Esophagus squamous epithelium (tissue), 5 donors: ENCODE results near the gene STK25. TPM values are rescaled to one million over a fixed set of nuclear protein-coding genes. Genes with fewer than 3 reads are reported as not detected.

Experiments
- DNase-seq: peaks from one replicate; lab custom pipeline; 2025; lab: John Stamatoyannopoulos, UW
- H3K27ac ChIP-seq, 4 donors: fragments of 200-600 bp; sonication (generic); one replicate each; pipeline ENCODE4 v1.5.1; 2016 to 2019; ENCODE audit warnings: mild to moderate bottlenecking in 1 of 4
- H3K27me3 ChIP-seq, 4 donors: fragments of 200-600 bp; sonication (generic); 1 replicate in 3 of 4; 2 replicates in 1 of 4; pipeline versions ENCODE4 v1.5.1 to v1.6.0; 2017 to 2021; ENCODE audit warnings: antibody characterized with exemption in 1 of 4
- H3K36me3 ChIP-seq, 3 donors: fragments of 200-600 bp; sonication (generic); one replicate each; pipeline ENCODE4 v1.5.1; 2016 to 2019
- H3K4me1 ChIP-seq, 3 donors: fragments of 200-600 bp; sonication (generic); one replicate each; pipeline ENCODE4 v1.5.1; 2017 to 2019
- H3K4me3 ChIP-seq, 4 donors: fragments of 200-600 bp; sonication (generic); 1 replicate in 3 of 4; 2 replicates in 1 of 4; pipeline ENCODE4 v1.5.1; 2016 to 2019; ENCODE audit warnings: mild to moderate bottlenecking in 2 of 4, moderate library complexity in 1 of 4
- H3K9me3 ChIP-seq, 3 donors: fragments of 200-600 bp; sonication (generic); one replicate each; pipeline ENCODE4 v1.5.1; 2016 to 2019
- CTCF ChIP-seq, 6 experiments: fragments of 450-650 bp in 4 of 6; fragments of 200-600 bp in 2 of 6; sonication (generic) in 2 of 6; IDR thresholded peaks; one replicate each; pipeline ENCODE4 v1.5.1; 2016 to 2019; ENCODE audit warnings: antibody characterized with exemption in 6 of 6, mild to moderate bottlenecking in 4 of 6, moderate library complexity in 4 of 6
- POLR2A ChIP-seq, 4 donors: fragments of 450-650 bp; IDR thresholded peaks; one replicate each; pipeline ENCODE4 v1.6.1; 2017; ENCODE audit warnings: antibody characterized with exemption in 4 of 4, mild to moderate bottlenecking in 4 of 4, moderate library complexity in 3 of 4
- WGBS, 2 donors: methylation state at CpG; one replicate each; pipeline ENCODE4 v1.1.5; 2018; 5-methylcytosine and 5-hydroxymethylcytosine counted together
- intact Hi-C: fragments of 100-400 bp; cut with DNase I; formaldehyde crosslinking; loops from one replicate; pipeline ENCODE4 v1.15.0; 2022
- total RNA-seq, 4 donors: library from RNA; depleted of rRNA; stranded (reverse); fragments of >200 nt; gene quantifications; one replicate each; pipeline ENCODE4 v1.1.0, GENCODE V29; 2016
- donor health status: DM: yes; HTN: yes; CAD: no.

The STK25 gene
- total RNA-seq, 4 donors from 2014 or later, result 137 to 156 (median 140) TPM

- TF ChIP-seq CTCF (IDR thresholded peaks at IDR 0.05), result no peak
- no peak for TF ChIP-seq POLR2A (IDR thresholded peaks at IDR 0.05)
- peaks cover 27 to 97% (median 33%) of the 10 kb centered on the region in 3 donors for H3K36me3 ChIP-seq
- no peak overlapping the region for H3K27ac ChIP-seq
- DNase-seq, result no peak
- no peaks in the 10 kb centered on the region for H3K27me3 ChIP-seq
- peaks cover 0 to 4% (median 0%) of the 10 kb centered on the region in 3 donors for H3K4me1 ChIP-seq
- no peak overlapping the region for H3K4me3 ChIP-seq
- 93 to 100% methylated on average over 2 to 11 of the region's 36 CpGs for WGBS, 2 donors
- intact Hi-C loops, result no loop called here
- H3K9me3 ChIP-seq, result no peaks in the 10 kb centered on the region
These were observed 10.0 kb downstream of the STK25 start for GRCh38 chr2:241498115-241499070.

- Histone ChIP-seq H3K27me3 (no peaks in the 10 kb centered on the region), H3K4me3 (no peak overlapping the region), H3K27ac (no peak overlapping the region), H3K36me3 (peaks cover 27 to 97% (median 33%) of the 10 kb centered on the region in 3 donors), H3K4me1 (peaks cover 0 to 4% (median 0%) of the 10 kb centered on the region in 3 donors), H3K9me3 (no peaks in the 10 kb centered on the region)
- WGBS, 2 donors, result 87 to 93% methylated on average over 6 to 15 of the region's 29 CpGs
- TF ChIP-seq POLR2A (IDR thresholded peaks at IDR 0.05) (no peak), CTCF (IDR thresholded peaks at IDR 0.05) (no peak)
- no peak for DNase-seq
- intact Hi-C loops, result no loop called here
These were observed 11.2 kb downstream of the STK25 start for GRCh38 chr2:241496904-241497877.

GRCh38 chr2:241496003-241496707 is 12.2 kb downstream of the STK25 start:
- no peak for TF ChIP-seq CTCF (IDR thresholded peaks at IDR 0.05)
- Histone ChIP-seq H3K36me3 (peaks cover 27 to 99% (median 33%) of the 10 kb centered on the region in 3 donors), H3K9me3 (no peaks in the 10 kb centered on the region), H3K27me3 (no peaks in the 10 kb centered on the region), H3K4me1 (peaks cover 0 to 5% (median 0%) of the 10 kb centered on the region in 3 donors), H3K27ac (no peak overlapping the region), H3K4me3 (no peak overlapping the region)
- WGBS, 2 donors, result 84 to 93% methylated on average over 5 of the region's 28 CpGs
- no peak for DNase-seq
- intact Hi-C loops, result no loop called here

GRCh38 chr2:241495172-241496002 is 13.0 kb downstream of the STK25 start:
- no peak overlapping the region for H3K27ac ChIP-seq
- H3K36me3 ChIP-seq, result peaks cover 27 to 98% (median 33%) of the 10 kb centered on the region in 3 donors
- 75 to 80% methylated on average over 16 to 19 of the region's 34 CpGs for WGBS, 2 donors

More at GRCh38 chr2:241495172-241496002, 13.0 kb downstream of the STK25 start:
- intact Hi-C loops, result no loop called here
- no peak for TF ChIP-seq POLR2A (IDR thresholded peaks at IDR 0.05)
- TF ChIP-seq CTCF (IDR thresholded peaks at IDR 0.05), result no peak
- H3K4me1 ChIP-seq, result peaks cover 0 to 9% (median 0%) of the 10 kb centered on the region in 3 donors
- DNase-seq, result no peak
- H3K4me3 ChIP-seq, result no peak overlapping the region
- no peaks in the 10 kb centered on the region for H3K9me3 ChIP-seq
- H3K27me3 ChIP-seq, result no peaks in the 10 kb centered on the region
